GM19467 (cell line): ENCODE data around the gene VPS33B.
A peak's percentile ranks its signal among the peaks of the same experiment; 100 is the strongest.
"Not testable (repeated sequence)": the region's sequence is repeated elsewhere in the genome, so short reads cannot be mapped to it uniquely, and the experiment has no call there.

ENCODE experiments used
- ATAC-seq: cut with Tn5 transposase; IDR thresholded peaks from one replicate; pipeline ENCODE4 v1.9.1; 2021; ENCODE audit warnings: mild to moderate bottlenecking, moderate library complexity; ENCODE audit not compliant: unreplicated experiment

The VPS33B gene

DNA sequence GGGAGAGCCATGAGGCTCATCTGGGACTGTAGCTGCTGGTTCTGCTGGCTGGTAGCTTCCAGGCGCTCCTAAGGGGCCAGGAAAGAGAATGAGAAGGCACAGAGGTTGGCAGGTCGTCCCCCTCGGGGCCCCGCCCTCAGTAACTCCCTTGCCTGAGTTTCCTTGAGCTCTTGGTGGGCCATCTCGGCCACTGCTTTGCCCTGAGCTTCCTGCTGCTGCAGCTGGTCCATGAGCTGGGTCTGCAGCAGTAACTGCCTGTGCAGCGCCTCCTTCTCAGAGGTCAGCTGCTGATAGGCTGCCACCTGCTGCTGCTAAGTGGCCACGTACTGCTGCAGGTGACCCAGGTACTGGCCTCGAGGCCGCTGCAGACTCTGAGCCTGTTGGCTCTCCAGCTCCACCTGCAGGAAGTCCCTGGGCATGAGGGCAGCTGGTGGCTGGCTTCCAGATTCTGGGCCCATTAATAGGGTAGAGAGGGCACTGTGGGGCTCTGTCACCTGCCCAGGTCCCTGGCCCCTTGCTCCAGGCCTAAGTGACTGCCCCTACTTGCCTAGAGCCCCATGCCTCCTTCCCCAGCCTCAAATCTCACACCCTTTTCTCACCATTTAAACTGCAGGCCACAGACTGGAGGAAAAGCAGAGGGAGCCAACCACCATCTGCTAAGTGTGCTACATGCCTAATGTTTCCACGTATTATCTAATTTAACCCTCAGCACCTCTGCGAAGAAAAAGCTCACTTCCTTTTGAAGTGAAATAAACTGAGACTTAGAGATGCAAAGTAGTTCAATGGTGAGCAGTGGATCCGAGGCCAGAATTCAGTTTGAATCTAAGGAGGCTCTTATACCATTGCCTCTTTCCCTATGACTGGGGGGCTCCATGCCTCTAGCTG, 10.8 kb upstream of the VPS33B start:
- no peak for ATAC-seq

DNA sequence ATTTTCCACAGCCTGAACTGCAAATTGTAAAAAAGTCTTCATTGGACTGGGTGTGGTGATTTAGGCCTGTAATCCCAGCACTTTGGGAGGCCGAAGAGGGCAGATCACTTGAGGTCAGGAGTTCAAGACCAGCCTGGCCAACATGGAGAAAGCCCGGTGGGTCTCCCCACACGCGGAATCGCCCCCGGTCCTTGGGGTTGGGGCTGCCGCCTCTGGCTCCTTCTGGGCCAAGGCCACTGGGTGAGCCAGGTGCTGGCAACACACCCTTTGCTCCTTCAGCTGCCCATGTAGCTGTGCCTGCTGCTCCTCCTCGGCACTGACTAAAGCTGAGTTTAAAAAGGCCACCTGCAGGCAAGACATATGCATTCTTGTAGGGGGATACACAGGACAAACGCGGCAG, 9.4 kb upstream of the VPS33B start:
- ATAC-seq = no peak

DNA sequence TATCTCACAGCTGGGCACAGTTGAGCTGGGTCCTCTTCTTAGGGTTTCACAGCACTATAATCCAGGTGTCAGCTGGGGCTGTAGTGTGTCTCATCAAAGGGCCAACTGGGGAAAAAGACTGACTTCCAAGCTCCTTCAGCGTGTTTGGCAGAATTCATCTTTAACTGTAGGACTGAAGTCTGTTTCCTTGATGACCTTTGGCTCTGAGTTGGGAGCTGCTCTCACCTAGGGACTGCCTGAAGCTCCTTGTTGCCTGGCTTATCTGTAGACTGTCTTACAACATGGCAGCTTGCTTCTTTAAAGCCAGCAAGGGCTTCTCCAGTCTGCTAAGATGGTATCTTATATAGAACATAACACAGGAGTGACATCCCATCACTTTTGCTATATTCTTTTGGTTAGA, 5.3 kb upstream of the VPS33B start:
- no peak for ATAC-seq

DNA sequence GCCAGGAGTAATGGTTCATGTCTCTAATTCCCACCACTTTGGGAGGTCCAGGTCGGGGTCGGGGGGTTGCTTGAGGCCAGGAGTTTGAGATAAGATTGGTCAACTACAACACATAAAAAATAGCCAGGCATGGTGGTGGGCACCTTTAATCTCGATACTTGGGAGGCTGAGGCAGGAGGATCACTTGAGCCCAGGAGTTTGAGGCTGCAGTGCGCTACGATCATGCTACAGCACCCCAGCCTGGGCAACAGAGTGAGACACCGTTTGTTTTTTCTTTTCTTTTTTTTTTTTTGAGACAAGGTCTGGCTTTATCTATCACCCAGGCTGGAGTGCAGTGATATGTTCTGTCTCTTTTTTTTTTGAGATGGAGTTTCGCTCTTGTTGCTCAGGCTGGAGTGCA, 1.3 kb upstream of the VPS33B start:
- no peak for ATAC-seq

DNA sequence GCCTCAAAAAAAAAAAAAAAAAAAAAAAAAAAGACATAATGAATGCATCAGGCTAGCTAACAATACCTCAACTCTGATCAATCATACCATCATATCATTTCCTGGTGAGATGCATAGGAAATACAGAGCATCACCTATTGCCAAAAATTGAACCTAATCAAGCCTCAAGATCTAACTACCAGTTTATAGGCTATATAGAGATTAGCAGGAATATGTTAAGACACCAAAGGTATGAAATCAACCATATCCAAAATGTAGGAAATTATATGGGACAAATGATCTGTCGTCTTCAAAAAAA, 387 bp upstream of the VPS33B start:
- no peak for ATAC-seq

DNA sequence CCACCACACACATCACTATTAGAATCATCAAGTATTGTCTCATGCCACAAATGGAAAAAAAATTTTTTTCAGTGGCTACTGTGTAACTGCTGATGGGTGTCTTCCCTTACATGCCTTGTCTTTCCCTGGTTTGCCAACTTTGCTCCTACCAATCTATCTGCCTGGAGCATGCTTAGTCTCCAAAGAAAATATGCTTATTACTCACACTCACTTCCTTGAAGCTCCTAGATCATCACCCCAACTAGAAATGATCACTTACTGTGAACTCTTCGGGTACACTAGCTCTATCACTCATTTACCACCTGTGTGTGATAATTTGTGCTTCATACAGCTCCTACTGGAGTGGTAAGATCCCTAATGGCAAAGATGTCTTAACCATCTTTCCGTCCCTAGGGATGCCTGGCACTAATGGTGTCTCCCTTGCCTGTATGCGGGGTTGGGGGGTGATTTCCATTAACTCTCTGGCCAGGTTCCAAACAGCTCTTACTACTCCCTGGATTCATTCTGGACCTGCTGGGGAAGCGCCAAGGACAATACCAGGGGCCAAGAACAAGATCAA, 799 bp downstream of the VPS33B start:
- ATAC-seq = no peak

DNA sequence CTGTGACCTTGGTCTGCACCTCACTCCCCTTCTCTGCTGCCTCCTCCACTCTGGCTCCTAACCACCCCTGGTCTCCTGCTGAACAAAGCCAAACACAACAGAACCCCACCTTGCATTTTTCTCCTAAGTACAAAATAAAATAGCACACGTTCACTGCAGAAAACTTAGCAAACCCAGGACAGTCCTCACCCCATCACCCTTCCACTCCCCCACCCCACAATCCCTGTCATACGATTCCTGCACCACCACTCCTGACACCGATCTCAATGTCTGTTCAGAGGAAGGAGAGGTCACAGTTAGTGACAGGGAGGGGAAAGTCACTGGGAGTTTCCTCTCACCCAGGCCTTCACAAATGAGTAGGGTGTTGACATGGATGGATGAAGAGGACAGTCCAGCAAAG, 4.2 kb downstream of the VPS33B start:
- no peak for ATAC-seq

DNA sequence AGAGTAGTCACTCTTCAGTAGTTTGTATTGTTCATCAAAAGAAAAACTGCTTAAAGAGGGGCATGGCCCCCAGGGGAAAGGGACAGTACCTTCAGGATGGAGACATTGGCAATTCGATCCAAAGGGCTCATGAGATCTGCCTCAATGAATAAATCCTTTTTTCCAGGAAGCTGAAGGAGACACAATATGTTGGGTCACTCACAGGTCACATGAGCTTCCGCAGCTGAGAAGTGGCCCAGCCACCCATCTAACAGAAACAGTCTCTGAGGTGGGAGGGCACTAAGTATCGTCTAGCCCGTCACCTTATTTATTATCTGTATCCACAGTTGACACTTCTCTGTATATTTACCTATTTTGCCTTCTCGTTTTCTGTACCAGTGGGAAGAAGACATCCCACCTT, 4.7 kb downstream of the VPS33B start:
- no peak for ATAC-seq

DNA sequence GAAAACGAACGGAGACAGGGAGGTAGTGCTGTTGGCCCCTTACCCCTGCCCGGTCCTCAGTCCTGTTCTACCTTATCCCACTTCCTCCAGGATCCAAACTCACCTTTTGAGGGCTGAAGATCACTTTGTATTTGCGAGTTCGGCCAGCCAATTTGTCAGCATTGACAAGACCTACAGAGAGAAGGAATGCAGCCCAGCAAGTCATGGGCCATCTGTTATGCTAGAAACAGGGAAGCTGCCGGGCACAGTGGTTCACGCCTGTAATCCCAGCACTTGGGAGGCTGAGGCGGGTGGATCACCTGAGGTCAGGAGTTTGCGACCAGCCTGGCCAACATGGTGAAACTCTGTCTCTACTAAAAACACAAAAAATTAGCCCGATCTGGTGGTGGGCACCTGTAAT, 8.7 kb downstream of the VPS33B start:
- not testable (repeated sequence) for ATAC-seq

DNA sequence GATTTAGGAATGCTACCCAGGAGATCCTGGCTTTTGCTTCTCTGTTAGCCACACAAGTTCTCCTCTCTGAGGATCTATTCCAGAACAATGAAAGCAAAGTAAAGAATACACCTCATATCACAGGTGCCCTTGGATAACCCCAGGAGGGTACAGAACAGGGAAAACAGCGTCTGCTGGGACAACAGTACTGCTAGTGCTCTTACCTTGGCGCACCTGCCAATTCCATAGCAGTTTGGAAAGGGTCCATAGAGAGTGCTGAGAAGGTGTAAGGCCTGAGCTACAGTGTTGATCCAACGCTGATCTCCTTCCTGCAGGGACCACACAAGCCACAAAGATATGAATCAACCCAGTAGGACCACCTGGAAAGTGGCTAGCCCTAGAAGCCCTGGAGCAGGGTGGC, 15.1 kb downstream of the VPS33B start:
- ATAC-seq = no peak

DNA sequence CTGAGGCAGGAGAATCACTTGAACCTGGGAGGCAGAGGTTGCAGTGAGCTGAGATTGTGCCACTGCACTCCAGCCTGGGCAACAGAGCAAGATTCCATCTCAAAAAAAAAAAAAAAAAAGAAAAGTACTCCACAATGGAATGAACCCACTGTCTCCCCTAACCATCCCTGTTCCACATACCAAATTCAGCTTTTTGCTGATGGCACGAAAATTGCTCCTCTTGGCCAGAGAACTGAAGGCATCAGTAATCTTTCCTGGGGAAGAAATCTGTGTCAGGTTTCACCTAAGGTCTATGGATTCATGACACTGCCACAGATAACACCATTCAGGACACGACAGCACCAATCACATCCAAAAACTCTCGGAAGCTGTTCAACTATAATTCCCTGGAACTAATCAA, 21.2 kb downstream of the VPS33B start:
- ATAC-seq = no peak

DNA sequence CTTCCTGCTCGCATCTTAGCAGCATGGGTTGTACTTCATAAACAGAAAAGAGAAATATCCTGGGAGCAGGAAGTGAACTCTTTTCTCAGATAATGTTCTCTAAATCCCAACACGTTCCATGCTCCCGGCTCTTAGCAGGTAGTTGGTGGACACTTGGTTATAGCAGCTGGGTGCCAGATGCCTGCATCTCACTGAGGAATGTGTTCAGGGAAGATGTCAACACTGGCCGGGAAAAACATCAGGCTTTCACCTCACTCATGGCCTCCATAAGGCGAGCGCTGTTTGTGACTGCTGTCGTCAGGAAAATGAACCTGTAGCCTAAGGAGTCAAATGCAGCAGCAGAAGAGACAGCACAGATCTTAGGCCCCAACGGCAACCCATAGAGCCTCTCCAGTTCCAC, 23.7 kb downstream of the VPS33B start:
- no peak for ATAC-seq

DNA sequence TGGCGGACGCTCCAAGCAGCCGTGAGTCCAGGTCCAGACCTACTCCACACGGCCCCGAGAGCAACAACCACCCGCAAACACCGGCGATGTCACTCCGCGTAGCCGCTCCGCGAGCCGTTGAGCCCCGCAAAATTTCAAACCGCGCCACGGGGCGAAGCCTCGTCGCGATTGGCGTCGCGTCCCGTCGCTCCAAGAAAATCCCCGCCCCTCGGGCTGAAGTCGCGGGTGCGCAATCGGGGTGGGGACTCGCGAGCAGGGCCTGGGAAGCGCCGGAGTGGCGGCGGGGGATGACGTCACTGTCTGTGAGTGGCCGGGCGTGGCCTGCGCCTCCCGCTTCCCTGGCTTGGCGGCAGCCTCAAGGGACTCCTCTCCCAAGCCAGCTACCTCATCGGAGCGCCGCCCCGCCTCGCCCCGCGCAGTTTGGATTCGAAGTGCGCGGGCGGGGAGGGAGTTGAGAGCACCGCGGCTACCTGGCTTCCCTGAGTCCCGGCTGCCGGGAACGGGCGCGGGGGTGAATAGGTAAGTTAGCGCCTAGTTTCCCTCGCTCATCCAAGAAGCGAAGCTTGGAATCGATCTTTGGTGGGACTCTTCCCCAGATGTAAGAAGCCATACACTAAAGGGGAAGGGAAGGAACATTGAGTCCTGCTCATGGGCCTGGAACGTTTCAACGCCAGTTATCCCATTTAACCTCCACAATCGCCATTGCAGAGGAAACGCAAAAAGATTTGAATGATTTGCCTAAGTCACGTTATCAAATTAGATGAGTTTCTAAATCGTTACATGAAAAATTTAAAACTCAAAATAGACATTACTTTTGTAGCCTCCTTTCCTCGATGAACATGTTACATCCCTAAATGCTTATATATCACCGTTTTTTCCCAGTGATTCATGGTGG, 27.7 kb downstream of the VPS33B start, which contains the start of gene PRC1:
Gene PRC1, minus strand, starts transcription at position 119 of the 895 bp plus-strand sequence. Its CDS starts 118 bp downstream, at position 1.
- peak; percentile 91 for ATAC-seq

DNA sequence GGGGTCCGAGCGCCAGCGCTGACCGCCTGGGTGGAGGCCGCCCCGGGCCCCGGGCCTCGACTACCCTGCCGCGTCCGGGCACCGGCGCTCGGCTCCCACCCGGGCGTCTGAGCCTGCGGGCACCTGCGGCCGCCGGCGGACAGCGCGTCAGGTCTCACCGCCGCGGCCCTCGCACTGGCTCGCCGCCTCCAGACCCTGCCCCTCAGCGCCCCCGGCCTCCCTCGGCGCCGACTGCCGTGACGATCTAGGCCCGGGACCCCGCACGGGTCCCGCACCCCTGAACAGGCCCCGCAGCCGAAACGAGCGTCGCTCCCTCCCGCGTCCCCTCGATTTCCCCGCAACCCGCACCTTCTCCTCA, 28.4 kb downstream of the VPS33B start:
- ATAC-seq = peak; percentile 5

DNA sequence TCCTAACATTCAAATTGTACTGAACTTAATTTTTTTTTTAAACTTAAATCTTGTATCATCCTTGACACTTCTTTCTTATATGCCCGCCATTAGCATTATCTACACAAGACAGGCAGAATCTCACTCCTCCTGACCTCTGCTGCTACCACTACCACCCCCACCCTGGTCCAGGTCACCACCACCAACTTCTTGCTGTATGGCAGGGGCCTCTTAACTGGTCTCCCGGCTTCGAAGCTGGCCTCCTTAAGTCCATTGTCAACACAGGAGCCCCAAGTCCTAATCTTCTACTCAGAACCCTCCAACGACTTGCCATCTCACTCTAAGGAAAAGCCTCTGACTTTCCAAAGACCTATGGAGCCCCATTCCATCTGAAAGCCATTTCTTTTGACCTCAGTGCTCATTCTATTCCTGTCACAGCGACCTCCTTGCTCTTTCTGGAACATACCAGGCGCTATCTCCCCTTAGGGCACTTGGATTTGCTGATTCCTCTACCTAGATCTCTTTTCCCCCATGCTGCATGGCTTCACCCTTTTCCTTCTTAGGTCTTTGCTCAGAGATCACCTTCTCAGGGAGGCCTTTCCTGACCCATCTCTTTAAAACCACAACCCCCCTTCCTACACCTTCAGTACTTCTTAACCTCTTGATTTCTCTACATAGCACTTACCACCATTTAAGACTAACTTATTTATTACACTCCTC, 30.7 kb downstream of the VPS33B start:
- ATAC-seq = no peak

DNA sequence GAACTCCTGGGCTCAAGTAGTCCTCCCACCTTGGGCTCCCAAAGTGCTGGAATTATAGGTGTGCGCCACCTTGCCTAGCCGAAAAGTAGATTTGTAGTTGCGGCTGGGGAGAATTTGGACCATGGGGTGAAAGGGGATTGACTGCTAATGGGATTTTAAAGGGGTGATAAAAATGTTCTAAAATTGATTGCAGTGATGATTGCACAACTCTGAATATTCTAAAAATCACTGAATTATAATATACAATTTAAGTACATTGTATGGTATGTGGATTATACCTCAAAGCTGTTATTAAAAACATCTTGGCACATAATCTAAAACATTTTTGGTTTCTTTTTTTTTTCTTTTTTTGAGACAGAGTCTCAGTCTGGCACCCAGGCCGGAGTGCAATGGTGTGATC, 31.9 kb downstream of the VPS33B start:
- ATAC-seq = no peak

DNA sequence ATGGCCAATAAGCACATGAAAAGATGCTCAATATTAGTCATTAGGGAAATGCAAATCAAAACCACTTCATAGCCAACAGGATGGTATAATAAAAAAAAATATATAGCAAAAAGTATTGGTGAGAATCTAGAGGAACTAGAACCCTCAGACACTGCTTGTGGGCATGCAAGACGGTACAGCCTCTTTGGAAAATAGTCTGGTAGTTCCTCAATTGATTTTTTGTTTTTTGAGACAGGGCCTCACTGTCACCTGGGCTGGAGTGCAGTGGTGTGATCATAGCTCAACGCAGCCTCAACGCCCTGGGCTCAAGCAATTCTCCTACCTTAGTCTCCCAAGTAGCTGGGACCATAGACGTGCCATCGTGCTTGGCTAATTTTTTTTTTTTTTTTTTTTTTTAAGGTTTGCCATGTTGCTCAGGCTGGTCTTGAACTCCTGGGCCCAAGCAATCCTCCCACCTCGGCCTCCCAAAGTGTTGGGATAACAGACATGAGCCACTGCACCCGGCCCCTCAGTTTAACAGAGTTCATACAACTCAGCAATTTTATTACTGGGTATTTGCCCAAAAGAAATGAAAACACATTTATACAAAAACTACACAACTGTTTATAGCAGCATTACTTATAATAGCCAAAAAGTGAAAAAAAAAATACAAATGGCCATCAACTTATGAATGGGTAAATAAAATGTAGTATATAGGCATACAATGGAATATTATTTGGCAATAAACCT, 33.2 kb downstream of the VPS33B start:
- ATAC-seq = no peak

DNA sequence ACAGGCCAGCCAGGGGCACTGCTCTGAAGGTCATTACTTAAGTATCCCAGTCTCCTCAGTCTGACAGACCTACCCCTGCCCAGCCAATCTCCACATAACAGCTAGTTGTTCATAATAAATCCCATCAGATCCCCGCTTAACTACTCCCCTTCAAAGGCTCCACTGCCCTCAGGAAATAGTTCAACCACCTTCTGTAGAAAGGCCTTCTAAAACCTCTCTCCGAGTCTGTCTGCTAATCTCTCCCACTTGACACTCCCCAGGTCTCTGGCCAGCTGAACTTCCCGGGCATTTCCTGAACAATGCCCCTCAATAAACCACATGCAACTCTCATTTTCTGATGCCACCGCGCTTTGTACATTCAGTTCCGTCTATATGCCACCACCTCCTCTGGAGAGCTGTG, 34.1 kb downstream of the VPS33B start:
- no peak for ATAC-seq

DNA sequence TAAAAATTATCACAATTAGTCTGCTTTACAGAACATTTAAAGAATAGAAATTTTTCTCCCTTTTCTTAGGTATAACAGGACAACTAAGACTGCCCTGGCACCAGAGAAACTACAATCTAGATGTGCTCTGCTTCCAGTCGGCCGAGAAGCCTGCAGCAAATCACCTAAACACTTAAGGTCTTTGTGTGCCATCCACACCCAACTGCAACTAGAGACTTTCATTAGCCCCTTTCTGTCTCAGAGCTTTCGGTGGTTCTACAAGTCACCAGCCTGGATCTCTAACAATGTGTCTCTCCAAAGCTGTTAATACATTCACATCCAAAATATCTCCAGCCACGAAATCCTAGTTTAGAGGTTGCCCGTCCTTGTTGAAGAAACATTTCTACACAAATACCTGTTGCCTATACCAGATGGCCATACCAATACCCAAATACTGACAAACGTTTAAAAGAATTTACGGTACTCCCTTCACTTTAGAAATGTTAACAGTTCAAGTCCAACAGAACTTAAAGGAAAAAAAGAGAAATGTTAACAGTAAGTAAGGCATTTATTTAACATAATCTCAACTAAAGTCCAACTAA, 34.7 kb downstream of the VPS33B start:
- ATAC-seq = no peak

DNA sequence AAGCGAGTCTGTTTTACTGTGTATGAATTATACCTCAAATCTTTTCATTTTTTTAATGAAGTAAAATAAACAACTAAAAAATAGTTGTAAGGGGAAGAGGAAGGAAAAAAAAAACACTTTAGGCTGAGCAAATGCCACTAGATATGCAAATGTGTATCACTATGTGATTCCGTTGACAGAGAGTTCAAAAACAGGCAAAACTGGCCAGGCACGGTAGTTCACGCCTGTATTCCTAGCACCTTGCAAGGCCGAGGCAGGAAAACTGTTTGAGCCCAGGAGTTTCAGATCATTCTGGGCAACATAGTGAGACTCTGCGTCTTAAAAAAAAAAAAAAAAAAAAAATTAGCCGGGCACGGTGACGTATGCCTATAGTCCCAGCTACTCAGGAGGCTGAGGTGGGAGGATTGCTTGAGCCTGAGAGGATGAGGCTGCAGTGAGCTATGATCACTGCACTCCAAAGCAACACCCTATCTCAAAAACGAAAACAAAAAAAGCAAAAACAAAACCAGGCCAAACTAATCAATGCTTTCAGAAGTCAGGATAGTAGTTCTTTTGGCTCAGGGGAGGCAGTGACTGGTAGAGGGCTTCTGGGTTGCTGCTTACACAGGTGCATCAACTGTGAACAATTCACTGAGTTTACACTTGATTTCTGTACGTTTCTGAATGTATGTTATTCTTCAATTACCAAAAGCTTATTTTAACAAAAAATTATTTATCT, 35.4 kb downstream of the VPS33B start:
- no peak for ATAC-seq
